ENCODE data around the gene FOSL2. TPM values are rescaled to one million over a fixed set of nuclear protein-coding genes. Genes with fewer than 3 reads are reported as not detected.

FOSL2 gene
- total RNA-seq, 1 experiment from 2014 or later = 44.8 TPM

DNA sequence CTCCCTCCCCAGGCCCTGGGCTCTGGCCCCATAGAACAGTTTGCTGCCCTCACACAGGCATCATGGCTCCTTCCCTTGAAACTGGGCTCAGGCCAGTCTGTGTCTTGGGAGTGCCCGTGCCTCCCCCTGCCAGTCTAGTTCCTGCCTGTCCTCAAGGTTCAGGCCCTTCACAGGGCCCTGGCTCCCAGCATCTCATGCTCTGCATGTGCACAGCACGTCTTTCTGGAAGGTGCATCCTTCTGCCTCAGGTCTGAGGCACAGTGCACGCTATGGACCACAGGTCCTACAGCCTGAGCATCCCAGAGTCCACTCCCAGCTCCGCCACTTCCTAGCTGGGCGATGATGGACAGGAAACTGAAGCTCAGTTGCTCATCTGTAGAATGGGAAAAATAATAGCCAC lies 35.6 kb upstream of the FOSL2 start:
- H3K4me1 ChIP-seq (ENCODE audit: control insufficient read depth in 1 of 2, insufficient read depth in 2 of 2, low read length in 2 of 2) = peaks cover 7 to 52% of the 10 kb centered on the region in 2 experiments; a peak in 3 of 4 replicates
- TF ChIP-seq FOSL1 (IDR thresholded peaks at IDR 0.05; ENCODE audit: low read depth) (no peak), TCF7L2 (IDR thresholded peaks at IDR 0.05; ENCODE audit: borderline replicate concordance, extremely low read depth, insufficient read depth, insufficient read length) (no peak), RAD21 (IDR thresholded peaks at IDR 0.05; ENCODE audit: low read depth) (no peak), SIN3A (IDR thresholded peaks at IDR 0.05; ENCODE audit: low read depth) (no peak), JUND (IDR thresholded peaks at IDR 0.05) (no peak), EZH2 (IDR thresholded peaks at IDR 0.05) (no peak)
- TF ChIP-seq, protein P1, sequence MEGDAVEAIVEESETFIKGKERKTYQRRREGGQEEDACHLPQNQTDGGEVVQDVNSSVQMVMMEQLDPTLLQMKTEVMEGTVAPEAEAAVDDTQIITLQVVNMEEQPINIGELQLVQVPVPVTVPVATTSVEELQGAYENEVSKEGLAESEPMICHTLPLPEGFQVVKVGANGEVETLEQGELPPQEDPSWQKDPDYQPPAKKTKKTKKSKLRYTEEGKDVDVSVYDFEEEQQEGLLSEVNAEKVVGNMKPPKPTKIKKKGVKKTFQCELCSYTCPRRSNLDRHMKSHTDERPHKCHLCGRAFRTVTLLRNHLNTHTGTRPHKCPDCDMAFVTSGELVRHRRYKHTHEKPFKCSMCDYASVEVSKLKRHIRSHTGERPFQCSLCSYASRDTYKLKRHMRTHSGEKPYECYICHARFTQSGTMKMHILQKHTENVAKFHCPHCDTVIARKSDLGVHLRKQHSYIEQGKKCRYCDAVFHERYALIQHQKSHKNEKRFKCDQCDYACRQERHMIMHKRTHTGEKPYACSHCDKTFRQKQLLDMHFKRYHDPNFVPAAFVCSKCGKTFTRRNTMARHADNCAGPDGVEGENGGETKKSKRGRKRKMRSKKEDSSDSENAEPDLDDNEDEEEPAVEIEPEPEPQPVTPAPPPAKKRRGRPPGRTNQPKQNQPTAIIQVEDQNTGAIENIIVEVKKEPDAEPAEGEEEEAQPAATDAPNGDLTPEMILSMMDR (IDR thresholded peaks at IDR 0.05 in 2 of 3, conservative IDR thresholded peaks at IDR 0.05 in 1 of 3; ENCODE audit: borderline replicate concordance in 1 of 3, insufficient read depth in 1 of 3, low read depth in 2 of 3, low read length in 2 of 3) = no peak
- TF ChIP-seq, protein P2, sequence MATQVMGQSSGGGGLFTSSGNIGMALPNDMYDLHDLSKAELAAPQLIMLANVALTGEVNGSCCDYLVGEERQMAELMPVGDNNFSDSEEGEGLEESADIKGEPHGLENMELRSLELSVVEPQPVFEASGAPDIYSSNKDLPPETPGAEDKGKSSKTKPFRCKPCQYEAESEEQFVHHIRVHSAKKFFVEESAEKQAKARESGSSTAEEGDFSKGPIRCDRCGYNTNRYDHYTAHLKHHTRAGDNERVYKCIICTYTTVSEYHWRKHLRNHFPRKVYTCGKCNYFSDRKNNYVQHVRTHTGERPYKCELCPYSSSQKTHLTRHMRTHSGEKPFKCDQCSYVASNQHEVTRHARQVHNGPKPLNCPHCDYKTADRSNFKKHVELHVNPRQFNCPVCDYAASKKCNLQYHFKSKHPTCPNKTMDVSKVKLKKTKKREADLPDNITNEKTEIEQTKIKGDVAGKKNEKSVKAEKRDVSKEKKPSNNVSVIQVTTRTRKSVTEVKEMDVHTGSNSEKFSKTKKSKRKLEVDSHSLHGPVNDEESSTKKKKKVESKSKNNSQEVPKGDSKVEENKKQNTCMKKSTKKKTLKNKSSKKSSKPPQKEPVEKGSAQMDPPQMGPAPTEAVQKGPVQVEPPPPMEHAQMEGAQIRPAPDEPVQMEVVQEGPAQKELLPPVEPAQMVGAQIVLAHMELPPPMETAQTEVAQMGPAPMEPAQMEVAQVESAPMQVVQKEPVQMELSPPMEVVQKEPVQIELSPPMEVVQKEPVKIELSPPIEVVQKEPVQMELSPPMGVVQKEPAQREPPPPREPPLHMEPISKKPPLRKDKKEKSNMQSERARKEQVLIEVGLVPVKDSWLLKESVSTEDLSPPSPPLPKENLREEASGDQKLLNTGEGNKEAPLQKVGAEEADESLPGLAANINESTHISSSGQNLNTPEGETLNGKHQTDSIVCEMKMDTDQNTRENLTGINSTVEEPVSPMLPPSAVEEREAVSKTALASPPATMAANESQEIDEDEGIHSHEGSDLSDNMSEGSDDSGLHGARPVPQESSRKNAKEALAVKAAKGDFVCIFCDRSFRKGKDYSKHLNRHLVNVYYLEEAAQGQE (IDR thresholded peaks at IDR 0.05; ENCODE audit: low read depth) = no peak

More for the DNA sequence above, 35.6 kb upstream of the FOSL2 start:
- BruUV-seq (replicated peaks) = no TSS peak
- intact Hi-C loops (cut with micrococcal nuclease) = no loop called here
- Histone ChIP-seq H3K4me2 (ENCODE audit: low read length) (no peak overlapping the region), H3K27me3 (ENCODE audit: insufficient read depth, low read length) (no peaks in the 10 kb centered on the region), H3K27ac (ENCODE audit: low read depth, low read length) (no peak overlapping the region), H3K9ac (ENCODE audit: low read length) (no peak overlapping the region), H3K9me2 (ENCODE audit: insufficient read depth) (no peaks in the 10 kb centered on the region), H3K36me3 (ENCODE audit: control insufficient read depth in 1 of 2, insufficient read depth in 2 of 2, low read length in 2 of 2) (no peaks in the 10 kb centered on the region), H3K79me2 (ENCODE audit: insufficient read depth, low read length) (no peaks in the 10 kb centered on the region), H3K4me3 (replicated peaks in 1 of 2; ENCODE audit: low read depth in 1 of 2, low read length in 2 of 2) (no peak overlapping the region), H4K20me1 (ENCODE audit: insufficient read depth) (no peaks in the 10 kb centered on the region), H2AFZ (ENCODE audit: low read depth, low read length, poor library complexity, severe bottlenecking) (no peak overlapping the region), H3K9me3 (ENCODE audit: control insufficient read depth in 1 of 2, insufficient read depth in 1 of 2, low read depth in 1 of 2, low read length in 2 of 2) (no peaks in the 10 kb centered on the region)
- RAD21 ChIA-PET (ENCODE audit: low non-redundant PET in 1 of 2, low total read pairs in 2 of 2, uncharacterized antibody in 2 of 2, unreplicated experiment in 2 of 2) = interaction anchor here in 1 of 2 experiments (0.6 kb wide), 1 partner anchor 56 kb away, joined by 4 read pairs; no protein-coding TSS in a partner anchor
- POLR2A ChIA-PET = no interaction called here
- CTCF ChIA-PET = no interaction called here
- no peak for ATAC-seq
- DNase-seq (ENCODE audit: low read depth, low spot score) = no peak

All from HCT116 (cell line).